HG02943 (cell line): ENCODE results near the gene CRMP1.

Source experiments
- ATAC-seq: cut with Tn5 transposase; IDR thresholded peaks from one replicate; pipeline ENCODE4 v1.9.1; 2021; ENCODE audit warnings: mild to moderate bottlenecking, low read depth, moderate library complexity; ENCODE audit not compliant: unreplicated experiment

Gene CRMP1

DNA sequence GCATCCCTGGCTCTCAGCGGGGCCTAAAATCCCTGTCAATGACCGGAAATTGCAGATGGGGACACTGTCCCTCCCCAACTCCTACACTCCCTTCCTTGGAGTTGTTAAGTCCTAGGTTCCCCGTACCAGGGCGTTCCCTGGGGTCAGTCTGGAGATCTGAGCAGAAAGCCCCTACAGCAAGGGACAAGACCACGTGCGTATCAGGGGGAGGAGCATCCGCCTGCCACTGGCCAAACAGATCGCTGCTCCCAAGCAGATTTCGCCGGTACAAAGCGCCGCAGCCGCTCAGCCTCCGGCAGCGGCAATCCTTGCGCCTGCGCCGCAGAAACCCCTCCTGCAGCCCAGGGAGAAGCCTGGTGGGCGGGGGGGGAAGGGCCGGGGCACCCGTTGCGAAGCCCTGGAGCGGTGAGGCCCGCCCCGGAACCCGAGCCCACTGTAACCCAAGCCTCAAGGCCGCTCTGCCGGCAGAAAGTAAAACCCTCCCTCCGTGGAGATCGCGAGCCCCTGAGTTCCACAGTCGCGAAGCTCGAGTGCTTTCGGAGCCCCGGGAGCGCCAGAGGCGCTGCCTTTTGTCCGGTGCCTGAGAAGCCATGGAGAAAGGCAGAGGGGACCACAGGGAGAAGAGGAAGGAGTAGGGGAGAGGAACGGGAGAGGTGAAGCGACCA, 2.7 kb downstream of the CRMP1 start:
- no peak for ATAC-seq

- ATAC-seq, result no peak
Measured at GRCh38 chr4:5889002-5889696, 3.7 kb downstream of the CRMP1 start.

DNA sequence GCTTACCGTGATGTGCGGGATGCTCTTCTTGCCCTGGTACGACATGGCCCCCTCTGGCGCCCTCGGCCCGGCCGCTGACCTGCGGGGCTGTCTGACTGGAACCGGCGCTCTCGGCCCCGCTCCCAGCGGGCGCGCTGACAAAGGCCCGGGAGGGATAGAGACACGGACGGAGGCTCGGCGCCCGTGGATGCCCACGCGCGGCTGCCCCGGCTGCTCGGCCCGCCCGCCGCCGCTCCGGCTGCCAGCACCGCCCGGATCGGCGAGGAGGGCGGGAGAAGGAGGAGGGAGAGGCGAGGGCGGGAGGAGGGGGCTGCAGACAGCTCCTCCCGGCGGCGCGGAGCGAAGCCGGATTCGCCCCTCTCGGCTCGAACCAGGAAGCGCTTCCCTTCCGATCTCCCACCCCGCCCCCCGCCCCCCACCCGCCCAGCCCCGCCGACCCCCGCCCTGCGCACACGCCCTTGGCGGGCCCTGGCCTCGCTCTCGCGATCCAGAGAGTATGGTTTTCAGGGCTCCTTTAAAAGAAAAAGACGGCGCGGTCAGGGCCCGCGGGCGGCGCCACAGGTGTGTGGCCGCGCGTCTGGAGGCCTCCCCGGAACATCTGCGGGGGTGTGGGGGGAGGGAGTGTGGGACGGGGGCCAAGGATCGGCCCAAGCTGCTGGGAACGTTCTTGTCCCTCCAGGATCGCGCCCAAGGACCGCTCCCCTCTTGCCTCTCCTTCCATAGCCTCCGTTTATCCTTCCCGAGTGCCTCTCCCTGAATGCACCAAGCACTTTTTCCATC, 4.5 kb downstream of the CRMP1 start:
- ATAC-seq, result no peak

DNA sequence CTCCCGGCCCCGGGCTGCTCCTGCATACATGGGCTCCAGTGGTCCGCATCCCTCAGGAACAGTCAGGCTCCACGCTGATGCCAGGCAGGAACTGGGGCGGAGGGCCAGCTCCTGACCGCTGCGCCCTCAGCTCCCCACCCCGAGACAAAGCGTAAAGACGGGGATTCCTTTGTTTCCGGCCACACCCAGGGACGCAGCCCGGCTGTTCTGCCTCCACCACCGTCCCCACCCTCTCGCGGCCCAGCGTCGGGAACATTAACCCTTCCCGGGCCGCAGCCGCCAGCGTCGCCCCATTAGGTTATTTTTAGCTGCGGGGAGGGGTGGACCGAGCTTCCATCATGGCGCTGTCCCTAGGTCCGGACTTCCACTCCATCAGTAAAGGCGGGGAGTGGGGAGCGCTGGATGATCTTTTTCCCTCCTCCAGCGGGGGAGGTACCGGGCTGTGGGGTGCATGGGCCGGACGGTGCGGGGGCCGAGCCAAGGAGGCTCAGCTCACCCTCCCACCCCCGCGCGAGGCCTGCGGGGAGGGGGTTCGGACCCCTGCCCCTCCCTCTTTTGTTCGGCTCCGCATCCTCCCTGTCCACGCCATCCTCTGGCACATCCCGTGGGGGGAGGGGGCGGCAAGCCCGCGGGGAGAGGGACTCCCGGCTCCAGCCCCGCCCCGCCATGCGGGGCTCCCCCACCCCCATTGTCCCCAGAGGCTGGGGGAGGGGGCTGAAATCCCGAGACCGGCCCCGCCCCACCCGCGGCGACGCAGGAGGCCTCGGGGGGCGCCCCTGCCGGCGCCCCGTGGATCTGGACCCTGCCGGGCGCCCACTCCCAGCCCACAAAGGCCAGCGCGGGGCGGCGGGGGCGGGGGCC, 5.3 kb downstream of the CRMP1 start:
- ATAC-seq, result no peak

DNA sequence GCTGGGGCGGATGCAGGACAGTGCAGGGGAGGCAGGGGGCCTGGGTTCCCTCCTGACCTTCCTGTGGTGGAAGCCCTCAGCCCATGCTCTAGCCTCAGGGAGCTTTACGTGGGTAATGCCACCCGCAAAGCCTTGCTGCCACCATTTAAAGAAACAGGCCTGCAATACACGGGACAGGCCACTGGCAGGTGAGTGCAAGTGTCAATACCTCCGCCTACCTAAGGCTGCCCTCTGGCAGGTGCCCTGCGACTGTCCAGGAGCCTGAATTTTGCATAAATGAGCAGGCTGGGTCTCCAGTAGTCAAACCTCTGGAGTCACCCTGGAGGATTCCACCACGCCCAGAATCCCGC, 5.9 kb downstream of the CRMP1 start:
- no peak for ATAC-seq

DNA sequence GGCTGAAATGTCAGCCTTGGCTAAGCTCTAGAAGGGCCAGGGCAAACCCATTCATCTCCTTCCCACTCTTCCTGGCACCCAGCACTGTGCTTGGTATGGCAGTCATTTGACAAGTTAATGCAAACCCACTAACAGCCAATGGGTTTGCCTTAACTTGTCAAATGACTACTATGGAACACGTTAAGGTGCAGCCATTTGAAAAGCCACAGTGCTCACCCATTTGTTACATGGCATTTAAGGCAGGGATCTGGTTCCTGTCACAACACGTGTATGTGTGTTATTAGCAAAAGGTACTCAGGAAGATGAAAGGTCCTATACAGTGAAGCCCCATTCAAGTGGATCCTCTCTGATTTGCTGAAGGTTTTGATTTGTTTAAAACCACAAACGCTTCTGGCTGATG, 7.2 kb downstream of the CRMP1 start:
- ATAC-seq, result no peak

DNA sequence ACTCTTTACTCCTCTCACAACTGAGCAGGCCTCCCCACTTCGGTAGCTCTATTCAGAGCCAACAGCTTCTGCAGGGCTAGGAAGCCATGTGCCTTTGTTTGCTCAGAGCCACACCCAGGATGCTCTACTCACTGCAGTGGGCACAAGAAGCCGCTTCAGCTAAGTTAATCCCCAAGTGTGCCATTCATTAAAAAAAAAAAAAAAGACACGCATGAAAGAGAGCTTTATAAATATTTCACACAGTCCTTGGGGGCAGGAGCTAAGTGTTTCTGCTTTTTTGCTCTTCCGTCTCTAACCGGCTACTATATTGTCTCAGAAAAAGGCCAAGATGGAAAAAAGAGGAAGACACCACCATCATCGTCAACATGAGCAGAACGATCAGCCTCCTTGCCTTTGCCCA, 8.1 kb downstream of the CRMP1 start:
- ATAC-seq, result no peak

DNA sequence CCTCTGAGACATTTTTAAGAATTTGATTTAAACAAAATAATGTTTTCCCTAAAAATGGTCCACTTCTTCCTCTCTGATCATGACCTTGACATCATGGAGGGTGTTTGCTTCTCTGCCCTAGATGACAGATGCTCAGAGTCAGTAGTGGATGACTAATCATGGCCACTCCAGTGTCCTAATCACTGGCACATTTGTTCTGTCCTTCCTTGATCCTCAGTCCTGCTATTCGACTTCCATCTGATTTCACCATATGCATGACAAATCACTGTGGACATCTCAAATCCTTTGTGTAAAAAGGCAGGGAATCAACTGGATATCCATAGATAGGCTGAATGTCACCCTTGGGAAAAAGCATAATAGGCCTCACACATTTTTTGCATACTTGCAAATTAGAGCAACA, 9.0 kb downstream of the CRMP1 start:
- ATAC-seq, result no peak

- no peak for ATAC-seq
Measured at GRCh38 chr4:5882947-5883346, 9.9 kb downstream of the CRMP1 start.

DNA sequence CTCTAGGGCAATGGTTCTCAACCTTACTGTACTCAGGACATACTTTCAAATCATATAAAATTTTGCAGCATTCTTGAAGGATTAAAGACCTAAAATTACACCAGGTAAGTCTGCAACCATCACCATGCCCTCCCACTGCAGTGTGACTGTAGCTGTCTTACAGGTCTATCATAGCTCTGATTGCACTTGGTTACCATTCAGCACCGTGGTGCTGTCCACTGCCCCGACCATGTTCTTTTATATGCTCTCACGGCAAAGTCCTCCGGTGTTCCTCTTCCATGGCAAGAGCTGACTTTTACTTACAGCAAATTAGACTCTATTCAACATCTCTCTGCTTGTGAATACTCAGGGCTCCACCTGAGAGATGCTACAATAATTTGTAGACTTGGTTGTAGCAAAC, 11.5 kb downstream of the CRMP1 start:
- no peak for ATAC-seq

GRCh38 chr4:5878359-5878758, 14.5 kb downstream of the CRMP1 start:
- ATAC-seq, result no peak

GRCh38 chr4:5877392-5877791, 15.5 kb downstream of the CRMP1 start:
- ATAC-seq, result no peak

- ATAC-seq, result no peak
Measured at GRCh38 chr4:5874811-5875449, 18.0 kb downstream of the CRMP1 start.

DNA sequence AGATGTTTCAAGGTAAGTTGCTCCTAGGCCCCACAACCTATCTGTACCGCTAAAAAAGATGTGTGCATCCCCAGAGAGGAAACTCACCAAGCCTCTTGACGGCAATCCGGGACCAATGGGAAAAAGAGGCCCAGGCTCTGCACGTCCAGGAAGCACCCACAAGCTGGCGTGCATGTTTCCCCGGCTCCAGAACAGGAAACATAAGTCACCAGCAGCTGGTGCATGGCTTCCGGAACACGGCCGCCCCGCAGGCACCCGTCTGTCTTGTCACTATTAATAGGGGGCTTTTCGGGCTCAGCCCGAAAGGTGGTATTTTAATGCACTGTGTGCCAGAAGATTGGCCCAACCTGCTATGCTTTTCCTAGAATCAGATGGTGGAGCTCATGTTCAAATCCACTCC, 22.2 kb downstream of the CRMP1 start:
- ATAC-seq, result no peak

GRCh38 chr4:5869966-5870619, 22.8 kb downstream of the CRMP1 start:
- no peak for ATAC-seq

DNA sequence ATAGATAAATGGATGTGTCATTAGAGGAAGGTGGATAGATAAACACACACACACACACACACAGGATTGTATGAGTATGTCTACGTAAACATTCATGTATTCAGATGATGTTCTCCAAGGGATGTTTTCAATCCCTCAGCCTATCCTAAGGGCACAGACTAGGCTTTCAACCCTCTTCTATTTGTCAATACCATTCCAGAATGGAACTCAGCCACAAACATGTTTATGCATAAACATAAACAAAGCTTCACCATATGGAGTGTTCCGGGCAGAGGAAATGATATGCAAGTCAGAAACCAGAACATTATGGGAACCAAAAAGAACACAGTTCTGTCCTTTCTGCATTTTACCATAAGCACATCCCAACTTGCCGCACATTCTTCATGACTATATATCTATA, 25.0 kb downstream of the CRMP1 start:
- no peak for ATAC-seq

GRCh38 chr4:5866841-5867813, 25.8 kb downstream of the CRMP1 start:
- ATAC-seq, result no peak

- ATAC-seq, result no peak
Measured at GRCh38 chr4:5865896-5866599, 26.8 kb downstream of the CRMP1 start.
